Measurements from ENCODE around the gene NDFIP2.

The NDFIP2 gene

GRCh38 chr13:79459906-79460305 lies 21.0 kb upstream of the NDFIP2 start:
- DNase-seq, result no peak

- DNase-seq, result no peak
Measured at GRCh38 chr13:79462895-79463294, 18.1 kb upstream of the NDFIP2 start.

GRCh38 chr13:79463604-79464003 lies 17.4 kb upstream of the NDFIP2 start:
- DNase-seq, result no peak

GRCh38 chr13:79466872-79467271 lies 14.1 kb upstream of the NDFIP2 start:
- DNase-seq, result no peak

- no peak for DNase-seq
Measured at GRCh38 chr13:79468402-79468801, 12.6 kb upstream of the NDFIP2 start.

GRCh38 chr13:79468819-79469218 lies 12.1 kb upstream of the NDFIP2 start:
- no peak for DNase-seq

DNA sequence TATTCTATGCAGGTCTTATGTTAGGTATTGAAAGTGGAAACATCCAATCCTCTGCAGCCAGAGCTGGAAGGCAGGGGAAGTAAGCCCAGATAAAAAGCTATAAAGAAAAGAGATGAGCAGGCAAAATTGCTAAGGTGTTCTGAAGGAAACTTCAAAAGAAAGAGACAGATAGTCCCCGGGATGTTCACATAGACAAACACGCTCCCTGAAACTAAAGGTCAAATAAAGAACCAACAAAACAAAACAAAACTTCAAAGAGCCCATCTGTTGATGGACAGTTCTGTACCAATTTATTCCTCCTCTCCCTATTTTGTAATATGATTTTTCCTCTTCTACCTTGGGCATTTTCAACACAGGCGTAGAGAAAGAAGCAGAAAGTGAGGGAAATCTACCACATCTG lies 11.3 kb upstream of the NDFIP2 start:
- DNase-seq, result no peak

DNA sequence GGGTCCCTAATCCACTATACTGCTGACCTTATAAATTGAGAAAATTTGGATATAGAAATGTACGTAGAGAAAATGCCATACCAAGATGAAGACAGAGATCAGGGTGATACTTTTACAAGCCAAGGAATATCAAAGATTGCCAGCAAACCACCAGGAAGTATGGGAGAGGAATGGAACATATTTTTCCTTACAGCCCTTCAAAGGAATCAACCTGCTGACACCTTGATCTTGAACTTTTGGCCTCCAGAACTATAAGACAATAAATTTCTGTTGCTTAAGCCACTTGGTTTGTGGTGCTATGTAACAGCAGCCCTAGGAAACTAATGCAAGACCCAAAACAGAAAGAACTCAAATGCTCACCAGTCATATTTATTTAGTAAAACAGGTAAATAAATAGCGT lies 10.3 kb upstream of the NDFIP2 start:
- DNase-seq, result no peak

DNA sequence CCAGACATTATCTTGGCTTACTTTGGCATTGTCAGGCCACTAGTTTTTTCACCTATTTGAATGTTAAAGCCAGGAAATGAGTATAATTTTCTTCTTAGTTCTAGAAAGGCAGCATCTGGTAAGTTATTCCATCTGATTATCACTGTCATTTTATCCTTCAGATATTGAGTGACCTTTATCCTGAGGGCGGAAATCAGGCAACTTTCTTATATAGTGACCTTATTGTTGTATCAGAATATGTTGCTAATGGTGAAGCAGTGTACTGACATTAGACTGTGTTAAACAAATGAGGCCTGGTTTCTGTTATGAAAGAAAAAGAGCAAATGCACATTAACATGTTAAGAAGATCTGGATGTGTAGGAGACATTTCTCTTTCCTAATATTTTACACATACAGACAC lies 5.4 kb upstream of the NDFIP2 start:
- no peak for DNase-seq

DNA sequence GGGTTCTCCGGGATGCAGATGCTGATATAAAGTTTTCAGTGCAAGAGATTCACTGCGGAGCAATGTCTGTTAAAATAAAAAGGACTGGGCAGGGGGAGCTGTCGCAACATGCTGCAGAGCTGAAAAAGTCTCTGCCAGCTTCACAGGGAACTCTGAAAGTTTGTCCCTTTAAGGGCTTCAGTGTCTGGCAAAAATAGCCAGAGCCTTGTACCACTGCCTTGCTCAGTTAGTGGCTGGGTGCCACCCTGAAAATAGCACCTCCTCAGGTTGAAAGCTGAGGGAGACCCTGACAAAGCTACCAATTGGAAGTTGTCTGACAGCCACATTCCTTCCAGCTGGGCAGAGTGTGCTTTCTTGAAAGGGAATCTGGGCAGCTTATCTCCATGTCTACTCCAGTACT lies 3.0 kb upstream of the NDFIP2 start:
- no peak for DNase-seq

GRCh38 chr13:79479882-79480281 lies 1.1 kb upstream of the NDFIP2 start:
- DNase-seq, result no peak

GRCh38 chr13:79481685-79482052 lies 714 bp downstream of the NDFIP2 start:
- no peak for DNase-seq

DNA sequence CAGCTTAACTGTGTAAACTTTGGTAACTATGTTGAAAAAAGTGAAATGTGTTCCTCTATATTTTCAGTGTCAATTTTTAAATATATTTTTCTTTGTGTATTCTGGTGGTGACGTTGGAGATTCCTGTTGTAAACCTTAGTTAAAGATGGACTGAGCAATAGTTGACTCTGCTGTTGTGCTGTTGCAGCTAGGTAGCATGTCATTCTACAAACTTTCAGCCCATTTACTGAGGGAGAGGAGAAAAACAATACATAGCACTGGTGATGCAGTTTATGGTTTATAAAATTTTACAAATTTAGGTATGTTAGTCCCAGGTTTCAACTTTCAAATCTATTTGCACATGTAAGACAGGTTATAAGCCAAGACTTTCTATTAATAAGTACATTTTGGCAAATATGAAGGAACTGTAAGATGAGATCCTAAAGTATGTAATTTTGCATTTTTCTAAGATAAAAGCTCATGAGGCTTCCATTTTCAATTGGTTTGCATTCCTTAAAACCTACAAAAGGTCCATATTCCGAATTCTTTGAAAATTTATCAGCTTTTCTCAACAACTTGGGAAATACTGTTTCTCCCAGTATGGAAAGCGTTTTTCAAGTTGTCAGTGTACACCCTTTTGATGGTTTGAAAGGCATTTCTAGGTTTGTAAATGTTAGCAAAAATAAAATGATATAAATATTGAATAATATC lies 1.5 kb downstream of the NDFIP2 start:
- no peak for DNase-seq

- no peak for DNase-seq
Measured at GRCh38 chr13:79483086-79483706, 2.2 kb downstream of the NDFIP2 start.

DNA sequence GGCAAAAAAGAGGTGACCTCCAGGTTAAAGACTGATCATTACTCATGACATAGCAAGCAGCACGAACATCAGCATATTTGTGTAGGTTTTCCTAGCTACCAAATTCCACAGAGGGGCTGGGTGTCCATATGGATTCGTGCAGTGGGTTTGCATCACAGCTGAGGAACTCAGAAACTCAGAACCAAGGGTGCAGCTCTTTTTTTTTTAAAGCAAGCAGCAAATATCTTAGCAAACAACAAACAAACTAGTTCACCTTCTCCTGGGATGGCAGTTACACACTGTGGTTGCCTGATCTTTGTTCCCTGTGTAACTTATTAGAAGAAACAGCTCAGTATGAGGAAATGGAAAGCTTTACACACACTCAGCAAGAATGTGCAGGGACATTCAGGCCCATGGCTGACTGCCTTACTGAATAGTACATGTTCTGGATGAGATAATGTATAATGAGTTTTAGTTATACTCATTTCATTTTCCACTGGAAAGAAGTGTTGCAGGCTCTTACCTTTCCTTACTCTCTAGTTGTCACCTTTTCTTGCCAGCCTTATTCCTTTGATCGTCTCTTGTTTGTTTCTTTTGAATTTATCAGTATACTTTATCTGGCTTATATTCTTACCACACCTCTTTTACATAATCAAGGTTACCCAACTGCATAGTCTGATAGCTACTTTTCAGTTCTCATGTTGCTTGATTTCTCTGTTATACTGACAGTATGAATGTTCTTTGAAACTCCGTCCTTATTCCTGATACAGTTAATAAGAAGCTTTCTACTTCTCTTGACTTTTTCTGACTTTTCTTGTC lies 4.3 kb downstream of the NDFIP2 start:
- DNase-seq, result no peak

DNA sequence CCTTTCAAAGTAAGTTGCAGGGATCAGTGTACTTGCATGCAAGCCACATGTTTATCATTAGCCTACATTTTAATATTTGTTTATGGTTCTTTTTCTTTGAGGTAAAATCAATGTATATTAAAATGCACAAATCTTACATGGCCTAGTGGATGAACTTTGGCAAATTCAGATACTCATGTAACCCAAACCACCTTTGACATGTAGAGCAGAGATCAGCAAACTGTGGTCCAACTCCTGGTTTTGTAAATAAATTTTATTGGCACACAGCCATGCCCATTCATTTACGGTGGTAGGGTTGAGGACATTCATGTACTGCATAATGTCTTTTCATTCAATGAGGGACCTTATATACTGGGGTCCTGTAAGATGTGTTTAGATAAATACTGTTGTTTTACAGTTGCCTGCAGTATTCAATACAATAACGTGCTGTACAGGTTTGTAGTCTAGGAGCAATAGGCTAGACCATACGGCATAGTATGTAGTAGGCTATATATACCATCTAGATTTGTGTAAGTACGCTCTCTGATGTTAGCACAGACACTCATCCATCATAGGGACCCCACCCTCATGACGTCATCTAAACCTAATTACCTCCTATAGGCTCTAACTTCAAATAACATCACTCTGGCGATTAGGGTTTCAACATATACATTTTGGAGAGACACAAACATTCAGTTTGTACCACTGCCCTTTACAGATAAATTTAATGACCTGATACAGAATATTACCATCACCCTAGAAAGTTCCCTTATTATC lies 5.7 kb downstream of the NDFIP2 start:
- no peak for DNase-seq

DNA sequence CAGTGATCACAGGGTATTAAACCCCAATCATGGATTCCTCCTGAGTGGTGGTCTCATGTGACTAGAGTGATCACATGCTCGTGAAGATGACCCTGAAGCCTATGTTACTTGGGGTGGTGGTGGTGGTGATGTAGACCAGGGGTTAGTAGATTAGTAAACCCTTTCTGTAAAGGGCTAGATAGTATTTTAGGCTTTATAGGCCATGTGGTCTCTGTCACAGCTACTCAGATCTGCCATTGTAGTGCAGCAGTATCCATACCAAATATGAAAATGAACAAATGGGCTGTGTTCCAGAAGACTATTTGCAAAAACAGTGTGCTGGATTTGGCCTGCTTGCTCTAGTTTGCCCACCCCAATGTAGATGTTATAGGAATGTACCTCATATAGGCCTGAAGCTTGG lies 9.4 kb downstream of the NDFIP2 start:
- DNase-seq, result no peak

GRCh38 chr13:79490824-79491223 lies 9.9 kb downstream of the NDFIP2 start:
- no peak for DNase-seq

GRCh38 chr13:79491715-79492114 lies 10.8 kb downstream of the NDFIP2 start:
- DNase-seq, result no peak

DNA sequence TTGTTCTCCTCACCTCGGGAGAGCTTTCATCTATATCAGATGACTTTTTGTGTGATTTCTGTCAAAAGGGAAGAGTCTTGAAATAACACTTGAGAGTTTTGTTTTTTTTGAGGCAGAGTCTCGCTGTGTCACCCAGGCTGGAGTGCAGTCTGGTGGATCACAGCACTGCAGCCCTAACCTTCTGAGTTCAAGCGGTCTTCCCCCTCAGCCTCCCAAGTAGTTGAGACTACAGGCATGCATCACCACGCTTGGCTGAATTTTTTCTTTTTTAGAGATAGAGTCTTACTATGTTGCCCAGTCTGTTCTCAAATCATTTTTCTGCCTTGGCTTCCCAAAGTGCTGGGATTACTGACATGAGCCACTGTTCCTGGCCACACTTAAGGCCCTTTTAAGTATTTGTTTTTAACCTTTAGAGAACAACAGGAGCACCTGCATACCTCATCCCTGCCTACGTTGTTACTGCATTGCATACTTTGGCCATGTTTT lies 11.4 kb downstream of the NDFIP2 start:
- DNase-seq, result no peak

DNA sequence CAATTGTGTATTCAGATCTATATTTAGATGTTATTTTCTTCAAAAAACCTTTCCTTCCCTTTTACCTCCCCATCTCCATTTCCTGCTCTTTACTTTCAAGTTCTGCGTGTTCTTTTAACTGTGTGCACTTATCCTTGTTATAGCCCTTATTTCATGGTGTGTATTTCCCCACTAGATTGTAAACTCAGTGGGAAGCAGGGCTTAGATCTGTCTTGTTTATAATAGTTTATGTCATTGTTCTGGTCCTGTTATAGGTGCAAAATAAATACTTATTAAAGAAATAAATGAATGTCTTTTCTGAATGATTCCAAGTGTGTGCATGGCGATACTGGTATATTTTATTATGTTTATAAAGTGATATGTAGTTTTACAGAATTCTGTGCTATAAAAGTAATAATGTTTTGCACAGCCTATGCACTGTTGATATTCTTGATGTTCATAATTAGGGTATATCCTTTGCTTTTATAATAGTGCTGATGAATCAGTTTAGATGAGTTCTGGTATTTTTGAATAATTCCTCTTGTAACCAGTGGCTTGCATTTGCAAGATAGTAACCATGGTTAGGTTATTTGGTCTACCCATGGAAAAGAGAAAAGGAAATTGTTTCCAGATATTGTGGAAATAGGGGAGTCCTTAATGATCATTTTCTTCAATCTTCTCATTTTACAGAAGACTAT lies 12.1 kb downstream of the NDFIP2 start:
- no peak for DNase-seq

DNA sequence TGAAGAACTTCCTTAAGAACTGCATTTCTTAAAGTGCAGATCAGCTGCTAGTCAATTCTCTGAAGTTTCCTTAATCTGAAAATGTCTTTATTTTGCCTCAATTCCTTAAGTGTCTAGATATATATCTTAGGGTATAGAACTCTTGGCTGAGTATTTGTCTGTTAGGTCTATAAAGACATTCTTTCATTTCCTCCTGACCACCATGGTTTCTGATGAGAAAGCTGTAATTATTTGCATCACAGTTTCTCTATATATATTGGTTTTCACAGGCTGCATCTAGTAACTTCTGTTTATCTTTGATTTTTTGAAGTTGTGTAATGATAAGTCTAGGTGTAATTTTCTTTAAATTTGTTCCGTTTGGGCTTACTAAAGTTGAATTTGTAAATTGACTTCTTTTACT lies 15.2 kb downstream of the NDFIP2 start:
- DNase-seq, result no peak

GRCh38 chr13:79497064-79497463 lies 16.1 kb downstream of the NDFIP2 start:
- no peak for DNase-seq
